Naive thymus-derived CD4-positive, alpha-beta T cell (primary cell): ENCODE data around the gene WDFY3. TPM values are rescaled to one million over a fixed set of nuclear protein-coding genes. Genes with fewer than 3 reads are reported as not detected.
A peak's percentile ranks its signal among the peaks of the same experiment; 100 is the strongest.

Experiments
- ATAC-seq: fragments of 150-1000 bp; cut with Tn5 transposase; 2 replicates; pipeline ENCODE4 v1.10.0; 2021; ENCODE audit warnings: mild to moderate bottlenecking, moderate library complexity
- CTCF ChIA-PET: fragments of 350-600 bp; sonication (Branson Sonifier 250); formaldehyde crosslinking; loops from one replicate; lab custom pipeline; 2021; ENCODE audit warnings: antibody characterized with exemption; lab: Charles Lee
- POLR2A ChIA-PET: fragments of 350-600 bp; sonication (Branson Sonifier 250); formaldehyde crosslinking; loops from one replicate; lab custom pipeline; 2021; ENCODE audit warnings: antibody characterized with exemption, inconsistent platforms; lab: Charles Lee
- DNase-seq, 9 donors: peaks; one replicate each; pipeline versions ENCODE4 v3.0.0 to v3.0.0-alpha.2; 2020 to 2022; ENCODE audit warnings: mixed read lengths in 1 of 9
- H3K27ac ChIP-seq: one replicate; pipeline ENCODE4 v1.7.0; 2013; ENCODE audit warnings: mild to moderate bottlenecking, low read depth, low read length, moderate library complexity
- H3K27me3 ChIP-seq, 2 donors: one replicate each; pipeline ENCODE4 v1.7.0; 2013; ENCODE audit warnings: low read length in 2 of 2, mild to moderate bottlenecking in 2 of 2, moderate library complexity in 2 of 2; ENCODE audit not compliant: control insufficient read depth in 2 of 2, insufficient read depth in 2 of 2
- H3K36me3 ChIP-seq, 3 experiments: 1 replicate in 2 of 3; 2 replicates in 1 of 3; pipeline ENCODE4 v1.7.0; 2013; ENCODE audit warnings: low read length in 3 of 3, mild to moderate bottlenecking in 3 of 3, moderate library complexity in 1 of 3; ENCODE audit not compliant: insufficient read depth in 3 of 3, control insufficient read depth in 2 of 3
- H3K4me1 ChIP-seq, 2 donors: one replicate each; pipeline ENCODE4 v1.7.0; 2013; ENCODE audit warnings: low read length in 2 of 2, mild to moderate bottlenecking in 2 of 2, moderate library complexity in 1 of 2; ENCODE audit not compliant: control insufficient read depth in 2 of 2, insufficient read depth in 2 of 2
- H3K4me3 ChIP-seq: 2 replicates; pipeline ENCODE4 v1.7.0; 2013; ENCODE audit warnings: mild to moderate bottlenecking, low read length
- H3K9me3 ChIP-seq, 3 experiments: 1 replicate in 2 of 3; 2 replicates in 1 of 3; pipeline ENCODE4 v1.7.0; 2013; ENCODE audit warnings: low read length in 3 of 3; ENCODE audit not compliant: control insufficient read depth in 2 of 3
- H3K27ac Mint-ChIP-seq, 9 donors: one replicate each; pipeline ENCODE4 v1.8.0; 2020 to 2022; ENCODE audit warnings: mixed read lengths in 9 of 9, mild to moderate bottlenecking in 8 of 9, moderate library complexity in 5 of 9, inconsistent platforms in 2 of 9
- H3K27me3 Mint-ChIP-seq, 5 donors: one replicate each; pipeline ENCODE4 v1.8.0; 2021 to 2022; ENCODE audit warnings: mixed read lengths in 5 of 5, mild to moderate bottlenecking in 1 of 5
- H3K36me3 Mint-ChIP-seq, 5 donors: one replicate each; pipeline ENCODE4 v1.8.0; 2020 to 2022; ENCODE audit warnings: mixed read lengths in 5 of 5, mild to moderate bottlenecking in 3 of 5, inconsistent platforms in 1 of 5
- H3K4me1 Mint-ChIP-seq, 7 donors: one replicate each; pipeline ENCODE4 v1.8.0; 2020 to 2022; ENCODE audit warnings: mixed read lengths in 7 of 7, mild to moderate bottlenecking in 3 of 7, inconsistent platforms in 1 of 7
- H3K4me3 Mint-ChIP-seq, 10 donors: one replicate each; pipeline ENCODE4 v1.8.0; 2020 to 2022; ENCODE audit warnings: mild to moderate bottlenecking in 10 of 10, mixed read lengths in 10 of 10, moderate library complexity in 6 of 10, inconsistent platforms in 2 of 10
- H3K9me3 Mint-ChIP-seq, 11 donors: one replicate each; pipeline ENCODE4 v1.8.0; 2020 to 2022; ENCODE audit warnings: mixed read lengths in 11 of 11, mild to moderate bottlenecking in 4 of 11, inconsistent platforms in 1 of 11, moderate library complexity in 1 of 11
- intact Hi-C, 2 donors: fragments of 100-400 bp; cut with micrococcal nuclease; formaldehyde crosslinking; loops; one replicate each; pipeline ENCODE4 v1.15.1; 2023
- polyA plus RNA-seq, 2 donors: library from polyadenylated mRNA; unstranded; fragments of 300-500 nt; fragmentation: Illumina TruSeq; gene quantifications; one replicate each; pipeline ENCODE4 v1.2.3, GENCODE V29; 2021
- total RNA-seq, 6 experiments: library from RNA in 5 of 6; stranded (reverse) in 5 of 6; gene quantifications; 1 replicate in 5 of 6; 2 replicates in 1 of 6; pipeline ENCODE4 v1.2.3 and lab custom pipeline; 2021 to 2026

Gene WDFY3, protein sequence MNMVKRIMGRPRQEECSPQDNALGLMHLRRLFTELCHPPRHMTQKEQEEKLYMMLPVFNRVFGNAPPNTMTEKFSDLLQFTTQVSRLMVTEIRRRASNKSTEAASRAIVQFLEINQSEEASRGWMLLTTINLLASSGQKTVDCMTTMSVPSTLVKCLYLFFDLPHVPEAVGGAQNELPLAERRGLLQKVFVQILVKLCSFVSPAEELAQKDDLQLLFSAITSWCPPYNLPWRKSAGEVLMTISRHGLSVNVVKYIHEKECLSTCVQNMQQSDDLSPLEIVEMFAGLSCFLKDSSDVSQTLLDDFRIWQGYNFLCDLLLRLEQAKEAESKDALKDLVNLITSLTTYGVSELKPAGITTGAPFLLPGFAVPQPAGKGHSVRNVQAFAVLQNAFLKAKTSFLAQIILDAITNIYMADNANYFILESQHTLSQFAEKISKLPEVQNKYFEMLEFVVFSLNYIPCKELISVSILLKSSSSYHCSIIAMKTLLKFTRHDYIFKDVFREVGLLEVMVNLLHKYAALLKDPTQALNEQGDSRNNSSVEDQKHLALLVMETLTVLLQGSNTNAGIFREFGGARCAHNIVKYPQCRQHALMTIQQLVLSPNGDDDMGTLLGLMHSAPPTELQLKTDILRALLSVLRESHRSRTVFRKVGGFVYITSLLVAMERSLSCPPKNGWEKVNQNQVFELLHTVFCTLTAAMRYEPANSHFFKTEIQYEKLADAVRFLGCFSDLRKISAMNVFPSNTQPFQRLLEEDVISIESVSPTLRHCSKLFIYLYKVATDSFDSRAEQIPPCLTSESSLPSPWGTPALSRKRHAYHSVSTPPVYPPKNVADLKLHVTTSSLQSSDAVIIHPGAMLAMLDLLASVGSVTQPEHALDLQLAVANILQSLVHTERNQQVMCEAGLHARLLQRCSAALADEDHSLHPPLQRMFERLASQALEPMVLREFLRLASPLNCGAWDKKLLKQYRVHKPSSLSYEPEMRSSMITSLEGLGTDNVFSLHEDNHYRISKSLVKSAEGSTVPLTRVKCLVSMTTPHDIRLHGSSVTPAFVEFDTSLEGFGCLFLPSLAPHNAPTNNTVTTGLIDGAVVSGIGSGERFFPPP (N-terminal part only)
- total RNA-seq (10 to 100 TPM in 1 of 5 experiments, 1 to 10 TPM in 3, under 1 TPM in 1; 0.07 to 31.4 (median 1.6) TPM), polyA plus RNA-seq (not detected), total RNA-seq (lab: John Stamatoyannopoulos, UW) (not detected)

DNA sequence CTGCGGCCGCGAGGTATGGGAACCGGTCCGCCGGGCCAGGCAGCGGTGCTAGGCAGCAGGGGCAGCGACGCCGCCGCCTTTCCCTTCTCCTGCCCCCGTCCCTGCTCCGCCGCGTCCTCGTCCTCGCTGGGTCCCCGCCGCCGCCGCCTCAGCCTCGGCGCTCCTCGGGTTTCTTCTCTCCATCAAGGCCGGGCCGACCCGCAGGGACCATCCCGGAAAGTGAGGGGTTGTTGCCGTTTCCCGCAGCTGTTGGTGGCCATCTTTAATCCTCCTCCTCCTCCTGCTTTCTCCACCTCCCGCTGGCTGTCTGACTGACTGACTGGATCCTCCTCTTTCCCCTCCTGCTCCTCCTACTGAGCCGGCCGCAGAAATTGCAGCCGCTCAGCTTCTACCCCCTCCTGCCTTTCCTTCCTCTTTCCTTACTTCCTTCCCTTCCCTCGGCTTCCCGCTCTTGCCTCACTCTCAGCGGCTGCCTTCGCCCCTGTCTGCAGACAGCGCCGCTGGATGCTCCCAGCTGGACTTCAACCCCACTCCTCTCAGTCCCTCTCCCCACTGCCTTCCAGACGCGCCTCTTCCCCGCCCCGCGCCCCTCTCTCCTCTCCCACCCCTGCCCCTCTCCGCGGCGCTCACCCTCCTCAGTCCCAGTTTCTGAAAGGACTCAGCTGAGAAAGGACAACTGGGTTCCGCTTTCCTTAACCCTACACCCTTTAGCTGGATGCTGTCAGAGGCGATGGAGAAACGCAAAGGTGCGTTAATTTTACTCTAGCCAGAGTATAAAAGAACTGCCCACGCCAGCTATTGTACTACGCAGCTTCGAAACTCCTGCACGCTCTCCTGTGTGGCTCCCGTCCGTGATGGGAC lies at the start of gene WDFY3:
WDFY3 (minus strand) TSS at position 309 of the 861 bp plus-strand sequence. CDS start 106,099 bp downstream, outside the sequence.
- Histone ChIP-seq H3K27me3 (peaks cover 0 to 13% of the 10 kb centered on the region in 2 donors), H3K4me1 (no peaks in the 10 kb centered on the region), H3K4me3 (no peak within 1 kb of the TSS), H3K27ac (no peak within 1 kb of the TSS), H3K36me3 (no peaks in the 10 kb centered on the region), H3K9me3 (no peaks in the 10 kb centered on the region)
- peak; percentile 88 for ATAC-seq
- intact Hi-C loops: no loop called here
- peaks cover 0 to 5% (median 0%) of the 10 kb centered on the region in 5 donors for H3K36me3 Mint-ChIP-seq
- H3K4me3 Mint-ChIP-seq: peak within 1 kb of the TSS; percentile 79 to 88 (median 84)
- peaks cover 8 to 18% (median 16%) of the 10 kb centered on the region in 7 donors for H3K4me1 Mint-ChIP-seq
- ChIA-PET CTCF (no interaction called here), POLR2A (no interaction called here)
- peaks cover 42 to 59% (median 55%) of the 10 kb centered on the region in 5 donors for H3K27me3 Mint-ChIP-seq
- H3K27ac Mint-ChIP-seq: peak within 1 kb of the TSS in 1 of 9 donors; percentile 6
- peaks cover 0 to 8% (median 0%) of the 10 kb centered on the region in 11 donors for H3K9me3 Mint-ChIP-seq
- peak in 2 of 9 donors; percentile 6 to 21 for DNase-seq

DNA sequence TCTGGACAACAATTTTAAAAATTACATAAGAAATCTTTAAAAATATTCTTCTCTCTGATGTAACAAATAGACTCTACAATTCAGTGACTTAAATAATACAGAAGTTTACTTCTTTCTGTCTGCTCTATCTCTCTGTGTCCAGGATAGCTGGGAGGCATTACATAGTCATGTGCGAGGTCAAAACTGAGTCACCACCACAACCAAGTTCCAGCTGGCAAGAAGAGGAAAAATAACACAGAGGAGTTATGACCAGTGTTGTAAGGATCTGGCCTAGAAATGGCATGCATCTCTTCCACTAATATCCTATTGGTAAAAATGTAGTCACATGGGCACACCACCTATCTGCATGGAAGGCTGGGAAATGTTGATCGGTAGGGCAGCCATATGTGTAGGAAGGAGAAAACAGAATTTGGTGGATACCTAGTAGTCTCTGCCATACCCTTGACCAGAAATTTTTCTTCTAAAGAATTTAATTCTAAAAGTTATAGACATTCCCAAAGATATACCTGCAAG lies 39.4 kb upstream of the WDFY3 start:
- intact Hi-C loops: no loop called here
- ATAC-seq: no peak
- no peak for DNase-seq
- POLR2A ChIA-PET: no interaction called here
- no peaks in the 10 kb centered on the region for H3K4me1 ChIP-seq
- Mint-ChIP-seq H3K36me3 (no peaks in the 10 kb centered on the region), H3K27me3 (no peaks in the 10 kb centered on the region), H3K9me3 (peaks cover 0 to 4% (median 0%) of the 10 kb centered on the region in 11 donors), H3K4me1 (no peaks in the 10 kb centered on the region), H3K4me3 (no peak overlapping the region), H3K27ac (no peak overlapping the region)
- H3K36me3 ChIP-seq: no peaks in the 10 kb centered on the region
- no peaks in the 10 kb centered on the region for H3K27me3 ChIP-seq
- H3K27ac ChIP-seq: no peak overlapping the region
- H3K4me3 ChIP-seq: no peak overlapping the region
- H3K9me3 ChIP-seq: no peaks in the 10 kb centered on the region
- CTCF ChIA-PET: no interaction called here

DNA sequence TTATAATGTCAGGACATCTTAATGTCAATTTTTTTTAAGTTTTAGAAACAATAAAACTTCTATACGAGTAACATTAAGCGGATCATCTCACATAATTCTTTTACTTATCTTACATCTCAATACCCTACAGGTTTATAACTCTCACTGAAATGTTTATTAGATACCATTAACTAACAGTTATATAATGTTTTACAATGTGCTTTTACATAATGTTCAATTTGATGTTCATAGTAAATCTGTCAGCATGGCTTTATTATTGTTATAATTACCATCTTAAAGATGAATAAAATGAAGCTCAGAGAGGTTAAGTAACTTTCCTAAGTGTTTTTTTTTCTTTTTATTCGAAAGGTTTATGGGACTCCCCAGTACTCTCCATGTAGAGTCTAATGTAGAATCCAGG lies 33.9 kb upstream of the WDFY3 start:
- Mint-ChIP-seq H3K4me1 (no peaks in the 10 kb centered on the region), H3K4me3 (no peak overlapping the region), H3K9me3 (peaks cover 0 to 7% (median 0%) of the 10 kb centered on the region in 11 donors), H3K27ac (no peak overlapping the region), H3K27me3 (peaks cover 0 to 6% (median 0%) of the 10 kb centered on the region in 5 donors), H3K36me3 (no peaks in the 10 kb centered on the region)
- DNase-seq (no peak), ATAC-seq (no peak)
- CTCF ChIA-PET: no interaction called here
- H3K9me3 ChIP-seq: no peaks in the 10 kb centered on the region
- no peak overlapping the region for H3K4me3 ChIP-seq
- intact Hi-C loops: no loop called here
- H3K27me3 ChIP-seq: no peaks in the 10 kb centered on the region
- POLR2A ChIA-PET: no interaction called here
- no peak overlapping the region for H3K27ac ChIP-seq
- H3K36me3 ChIP-seq: no peaks in the 10 kb centered on the region
- no peaks in the 10 kb centered on the region for H3K4me1 ChIP-seq

DNA sequence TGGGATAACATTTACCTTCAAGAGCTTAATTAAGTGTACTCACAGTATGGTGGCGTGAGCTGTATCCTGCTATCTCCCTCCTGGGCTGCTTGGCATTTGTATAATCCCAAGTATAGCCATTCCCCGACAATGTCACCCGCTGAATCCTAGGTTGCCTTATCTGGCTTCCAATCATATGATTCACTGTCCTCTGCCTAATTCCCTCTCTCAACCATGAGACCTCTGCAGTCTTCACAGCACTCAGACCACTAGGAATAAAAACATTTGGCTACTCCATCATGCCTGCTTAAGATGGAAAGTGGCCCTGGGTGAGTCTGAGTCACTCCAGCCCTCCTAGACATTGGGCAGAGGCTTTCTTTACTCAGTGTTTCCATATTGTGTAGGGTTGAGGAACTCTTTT lies 28.9 kb upstream of the WDFY3 start:
- H3K4me1 Mint-ChIP-seq: no peaks in the 10 kb centered on the region
- no peaks in the 10 kb centered on the region for H3K36me3 Mint-ChIP-seq
- H3K27me3 ChIP-seq: no peaks in the 10 kb centered on the region
- POLR2A ChIA-PET: no interaction called here
- no peak overlapping the region for H3K4me3 ChIP-seq
- peaks cover 0 to 7% (median 0%) of the 10 kb centered on the region in 11 donors for H3K9me3 Mint-ChIP-seq
- H3K27ac Mint-ChIP-seq: no peak overlapping the region
- ATAC-seq (no peak), DNase-seq (no peak)
- CTCF ChIA-PET: no interaction called here
- no peak overlapping the region for H3K4me3 Mint-ChIP-seq
- no peaks in the 10 kb centered on the region for H3K36me3 ChIP-seq
- no peak overlapping the region for H3K27ac ChIP-seq
- intact Hi-C loops: no loop called here
- H3K9me3 ChIP-seq: no peaks in the 10 kb centered on the region
- H3K27me3 Mint-ChIP-seq: peaks cover 0 to 6% (median 0%) of the 10 kb centered on the region in 5 donors
- H3K4me1 ChIP-seq: no peaks in the 10 kb centered on the region

DNA sequence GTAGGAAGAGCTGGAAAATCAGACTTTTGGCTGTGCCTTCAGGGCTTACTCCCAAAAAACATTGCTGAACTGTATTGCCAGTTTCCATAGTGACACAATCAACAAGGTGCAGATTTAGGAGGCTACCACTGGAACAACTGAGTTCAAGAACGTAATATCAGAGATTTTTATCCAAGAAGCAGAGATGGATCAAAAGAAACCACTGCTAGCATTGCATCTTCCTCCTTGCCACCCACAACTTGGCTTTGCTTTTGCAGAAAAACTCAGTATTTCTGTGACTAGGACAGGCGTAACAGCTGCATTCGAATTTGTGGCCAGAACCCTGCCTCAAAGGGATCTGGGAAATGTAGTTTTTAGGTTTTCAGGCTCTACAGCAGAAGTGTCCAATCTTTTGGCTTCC lies 27.8 kb upstream of the WDFY3 start:
- Histone ChIP-seq H3K36me3 (no peaks in the 10 kb centered on the region), H3K4me3 (no peak overlapping the region), H3K27ac (no peak overlapping the region), H3K4me1 (no peaks in the 10 kb centered on the region), H3K9me3 (no peaks in the 10 kb centered on the region), H3K27me3 (no peaks in the 10 kb centered on the region)
- H3K4me1 Mint-ChIP-seq: no peaks in the 10 kb centered on the region
- no peak overlapping the region for H3K4me3 Mint-ChIP-seq
- ATAC-seq (no peak), DNase-seq (no peak)
- H3K27ac Mint-ChIP-seq: no peak overlapping the region
- H3K36me3 Mint-ChIP-seq: no peaks in the 10 kb centered on the region
- peaks cover 0 to 7% (median 1%) of the 10 kb centered on the region in 11 donors for H3K9me3 Mint-ChIP-seq
- ChIA-PET CTCF (no interaction called here), POLR2A (no interaction called here)
- intact Hi-C loops: no loop called here
- H3K27me3 Mint-ChIP-seq: peaks cover 0 to 6% (median 0%) of the 10 kb centered on the region in 5 donors
